Transverse colon (tissue), 4 donors: ENCODE results near the gene ITGA3. TPM values are rescaled to one million over a fixed set of nuclear protein-coding genes. Genes with fewer than 3 reads are reported as not detected.

Experiments
- DNase-seq: peaks from one replicate; pipeline ENCODE4 v3.0.0-alpha.2; 2019
- H3K27ac ChIP-seq, 4 donors: fragments of 200-600 bp; sonication (generic); 2 replicates each; pipeline ENCODE4 v1.5.1; 2016 to 2018; ENCODE audit warnings: inconsistent platforms in 4 of 4
- H3K27me3 ChIP-seq: fragments of 200-600 bp; sonication (generic); 2 replicates; pipeline ENCODE4 v1.5.1; 2017; ENCODE audit warnings: inconsistent platforms
- H3K36me3 ChIP-seq, 4 donors: fragments of 200-600 bp; sonication (generic); 2 replicates each; pipeline ENCODE4 v1.5.1; 2017 to 2019; ENCODE audit warnings: inconsistent platforms in 4 of 4
- H3K4me1 ChIP-seq, 4 donors: fragments of 200-600 bp; sonication (generic); 2 replicates each; pipeline ENCODE4 v1.5.1; 2017 to 2020; ENCODE audit warnings: inconsistent platforms in 4 of 4
- H3K4me3 ChIP-seq, 4 donors: fragments of 200-600 bp; sonication (generic); 1 replicate in 1 of 4; 2 replicates in 3 of 4; pipeline versions ENCODE4 v1.5.1 to v1.6.1; 2017 to 2019; ENCODE audit warnings: inconsistent platforms in 4 of 4
- H3K9me3 ChIP-seq, 2 donors: fragments of 200-600 bp; sonication (generic); 2 replicates each; pipeline ENCODE4 v1.5.1; 2017 to 2019; ENCODE audit warnings: inconsistent platforms in 2 of 2
- EP300 ChIP-seq: sonication (generic); formaldehyde crosslinking; IDR thresholded peaks from one replicate; pipeline ENCODE4 v1.6.1; 2017; ENCODE audit warnings: antibody characterized with exemption, low read depth
- POLR2A ChIP-seq: fragments of 450-650 bp; IDR thresholded peaks from one replicate; pipeline ENCODE4 v1.6.1; 2016; ENCODE audit warnings: antibody characterized with exemption, mild to moderate bottlenecking, moderate library complexity
- POLR2AphosphoS5 ChIP-seq, 3 donors: sonication (generic); formaldehyde crosslinking; IDR thresholded peaks; one replicate each; pipeline ENCODE4 v1.6.1; 2016; ENCODE audit warnings: antibody characterized with exemption in 3 of 3
- whole genome bisulfite sequencing, 2 donors: methylation state at CpG; one replicate each; pipeline ENCODE4 v1.1.5; 2018; ENCODE audit warnings: low coverage in 1 of 2; 5-methylcytosine and 5-hydroxymethylcytosine counted together
- in situ Hi-C, 4 donors: fragments of 200-750 bp; cut with MboI; loops; one replicate each; pipeline versions ENCODE4 v1.15.0 to v1.15.1; 2017; ENCODE audit warnings: low sequenced_read_pairs in 3 of 4, low pct_ligation_motif_present in 1 of 4, low pct_unique_long_range_greater_than_20kb in 1 of 4
- intact Hi-C: fragments of 100-400 bp; cut with DNase I; formaldehyde crosslinking; loops from one replicate; pipeline ENCODE4 v1.15.1; 2023; ENCODE audit warnings: low total_unique reads
- total RNA-seq, 4 donors: library from RNA; depleted of rRNA; stranded (reverse); fragments of >200 nt; gene quantifications; one replicate each; pipeline ENCODE4 v1.1.0, GENCODE V29; 2016
- TF ChIP-seq, protein P1 (sequence below), 5 experiments: fragments of 200-600 bp in 3 of 5; fragments of 450-650 bp in 2 of 5; sonication (generic) in 3 of 5; IDR thresholded peaks; 1 replicate in 2 of 5; 2 replicates in 3 of 5; pipeline ENCODE4 v1.5.1; 2016 to 2017; ENCODE audit warnings: antibody characterized with exemption in 5 of 5, inconsistent platforms in 3 of 5, mild to moderate bottlenecking in 2 of 5, moderate library complexity in 1 of 5

Gene ITGA3
- total RNA-seq, 4 donors from 2014 or later, result 147 to 294 (median 171) TPM

DNA sequence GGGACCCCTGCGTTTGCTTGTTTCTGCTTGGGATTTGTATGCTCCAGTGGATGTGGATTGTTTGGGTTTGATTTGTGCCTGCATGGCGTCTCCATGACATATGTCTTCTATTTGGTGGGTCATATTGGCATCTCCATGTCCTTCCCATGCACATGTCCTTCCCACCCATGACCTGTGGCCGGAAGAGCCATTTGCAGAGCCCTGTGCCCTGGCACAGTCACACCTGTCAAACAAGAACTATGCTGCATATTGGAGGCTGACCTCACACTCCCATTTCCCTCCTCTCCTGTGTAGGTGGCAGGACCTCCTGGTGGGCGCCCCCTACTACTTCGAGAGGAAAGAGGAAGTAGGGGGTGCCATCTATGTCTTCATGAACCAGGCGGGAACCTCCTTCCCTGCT is 15.8 kb downstream of the ITGA3 start:
- 92 to 100% methylated on average over 1 to 6 of the region's 6 CpGs for WGBS, 2 donors
- Histone ChIP-seq H3K4me1 (no peaks in the 10 kb centered on the region), H3K4me3 (no peak overlapping the region), H3K36me3 (peaks cover 0 to 40% (median 8%) of the 10 kb centered on the region in 4 donors), H3K27me3 (no peaks in the 10 kb centered on the region), H3K9me3 (no peaks in the 10 kb centered on the region), H3K27ac (no peak overlapping the region)
- DNase-seq, result no peak
- TF ChIP-seq POLR2AphosphoS5 (IDR thresholded peaks at IDR 0.05) (no peak), EP300 (no peak), POLR2A (no peak)
- TF ChIP-seq, protein P1, sequence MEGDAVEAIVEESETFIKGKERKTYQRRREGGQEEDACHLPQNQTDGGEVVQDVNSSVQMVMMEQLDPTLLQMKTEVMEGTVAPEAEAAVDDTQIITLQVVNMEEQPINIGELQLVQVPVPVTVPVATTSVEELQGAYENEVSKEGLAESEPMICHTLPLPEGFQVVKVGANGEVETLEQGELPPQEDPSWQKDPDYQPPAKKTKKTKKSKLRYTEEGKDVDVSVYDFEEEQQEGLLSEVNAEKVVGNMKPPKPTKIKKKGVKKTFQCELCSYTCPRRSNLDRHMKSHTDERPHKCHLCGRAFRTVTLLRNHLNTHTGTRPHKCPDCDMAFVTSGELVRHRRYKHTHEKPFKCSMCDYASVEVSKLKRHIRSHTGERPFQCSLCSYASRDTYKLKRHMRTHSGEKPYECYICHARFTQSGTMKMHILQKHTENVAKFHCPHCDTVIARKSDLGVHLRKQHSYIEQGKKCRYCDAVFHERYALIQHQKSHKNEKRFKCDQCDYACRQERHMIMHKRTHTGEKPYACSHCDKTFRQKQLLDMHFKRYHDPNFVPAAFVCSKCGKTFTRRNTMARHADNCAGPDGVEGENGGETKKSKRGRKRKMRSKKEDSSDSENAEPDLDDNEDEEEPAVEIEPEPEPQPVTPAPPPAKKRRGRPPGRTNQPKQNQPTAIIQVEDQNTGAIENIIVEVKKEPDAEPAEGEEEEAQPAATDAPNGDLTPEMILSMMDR (IDR thresholded peaks at IDR 0.05), result no peak
- in situ Hi-C loops (no loop called here), intact Hi-C loops (loop anchor here (10.0 kb wide), 1 partner anchor 207 kb away; no protein-coding TSS in a partner anchor)

DNA sequence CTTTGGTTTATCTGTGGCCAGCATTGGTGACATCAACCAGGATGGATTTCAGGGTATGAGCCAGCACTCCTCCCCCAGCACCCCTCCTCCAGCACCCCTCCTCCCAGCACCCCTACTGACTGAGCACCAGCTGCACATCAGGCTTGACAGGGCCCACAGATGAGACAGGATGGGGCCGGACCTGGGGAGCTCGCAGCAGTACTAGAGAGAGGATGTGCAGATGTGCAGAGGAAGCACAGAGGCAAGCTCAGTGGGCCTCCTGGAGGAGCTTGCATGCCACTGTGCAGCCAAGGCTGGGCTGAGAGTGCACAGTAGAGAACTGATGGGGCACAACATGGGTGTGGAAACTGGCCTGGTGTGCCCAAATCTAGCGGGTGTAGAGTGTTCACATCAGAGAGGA is 16.2 kb downstream of the ITGA3 start:
- Histone ChIP-seq H3K9me3 (no peaks in the 10 kb centered on the region), H3K27ac (no peak overlapping the region), H3K4me3 (no peak overlapping the region), H3K36me3 (peaks cover 0 to 44% (median 8%) of the 10 kb centered on the region in 4 donors), H3K4me1 (no peaks in the 10 kb centered on the region), H3K27me3 (no peaks in the 10 kb centered on the region)
- no peak for DNase-seq
- in situ Hi-C loops, result no loop called here
- intact Hi-C loops, result loop anchor here (10.0 kb wide), 1 partner anchor 207 kb away; no protein-coding TSS in a partner anchor
- WGBS, 2 donors, result 81 to 100% methylated on average over 1 to 3 of the region's 3 CpGs
- TF ChIP-seq, protein P1 (IDR thresholded peaks at IDR 0.05), result no peak
- no peak for TF ChIP-seq EP300
- TF ChIP-seq POLR2AphosphoS5 (IDR thresholded peaks at IDR 0.05), result no peak
- no peak for TF ChIP-seq POLR2A

DNA sequence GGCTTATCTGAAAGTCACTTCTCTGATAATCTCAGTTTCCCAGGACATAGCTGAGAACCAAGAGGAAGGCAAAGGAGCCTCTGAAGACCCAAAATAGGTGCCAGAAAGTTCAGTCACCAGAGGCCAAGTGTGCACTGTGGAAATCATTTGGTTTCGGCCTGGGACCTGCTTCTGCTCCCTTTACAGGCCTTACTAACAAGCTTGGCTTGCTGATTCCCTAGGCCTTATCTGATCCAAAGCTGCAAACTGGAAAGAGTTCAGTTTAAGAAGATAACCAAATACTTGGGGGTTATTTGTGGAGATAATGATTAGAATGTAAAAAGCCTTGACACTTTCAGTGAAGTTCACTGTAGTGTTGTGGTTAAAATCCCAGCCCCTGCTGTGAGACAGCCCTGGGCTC is 17.0 kb downstream of the ITGA3 start:
- DNase-seq, result no peak
- Histone ChIP-seq H3K27ac (no peak overlapping the region), H3K4me1 (no peaks in the 10 kb centered on the region), H3K9me3 (no peaks in the 10 kb centered on the region), H3K4me3 (no peak overlapping the region), H3K27me3 (no peaks in the 10 kb centered on the region), H3K36me3 (peaks cover 0 to 52% (median 8%) of the 10 kb centered on the region in 4 donors)
- in situ Hi-C loops, result no loop called here
- WGBS, 2 donors, result 100% methylated on average over 1 of the region's 1 CpG; no CpG with 5 or more reads in 1 of the 2 donors
- intact Hi-C loops, result loop anchor here (10.0 kb wide), 1 partner anchor 208 kb away; no protein-coding TSS in a partner anchor
- TF ChIP-seq EP300 (no peak), POLR2AphosphoS5 (IDR thresholded peaks at IDR 0.05) (no peak), POLR2A (no peak)
- TF ChIP-seq, protein P1 (IDR thresholded peaks at IDR 0.05), result no peak

DNA sequence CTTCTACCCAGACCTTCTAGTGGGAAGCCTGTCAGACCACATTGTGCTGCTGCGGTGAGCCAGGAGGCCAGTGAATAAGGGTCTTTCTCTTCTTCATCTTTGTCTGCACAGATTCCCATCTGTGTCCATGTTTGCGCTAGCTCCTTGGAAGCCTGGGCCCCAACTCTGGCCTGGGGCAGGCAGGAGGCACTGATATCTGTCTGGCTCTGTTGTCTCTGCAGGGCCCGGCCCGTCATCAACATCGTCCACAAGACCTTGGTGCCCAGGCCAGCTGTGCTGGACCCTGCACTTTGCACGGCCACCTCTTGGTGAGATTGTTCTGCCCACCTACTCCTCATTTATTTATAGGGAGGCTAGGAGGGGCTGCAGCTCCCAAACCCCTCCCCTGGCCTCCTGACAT is 18.3 kb downstream of the ITGA3 start:
- Histone ChIP-seq H3K27ac (no peak overlapping the region), H3K27me3 (no peaks in the 10 kb centered on the region), H3K4me3 (no peak overlapping the region), H3K9me3 (no peaks in the 10 kb centered on the region), H3K4me1 (no peaks in the 10 kb centered on the region), H3K36me3 (peaks cover 0 to 55% (median 8%) of the 10 kb centered on the region in 4 donors)
- intact Hi-C loops (loop anchor here (10.0 kb wide), 1 partner anchor 209 kb away; no protein-coding TSS in a partner anchor), in situ Hi-C loops (no loop called here)
- TF ChIP-seq EP300, result no peak
- TF ChIP-seq POLR2A, result no peak
- TF ChIP-seq, protein P1 (IDR thresholded peaks at IDR 0.05), result no peak
- no peak for TF ChIP-seq POLR2AphosphoS5 (IDR thresholded peaks at IDR 0.05)
- DNase-seq, result no peak
- WGBS, 2 donors, result 95 to 96% methylated on average over 5 to 6 of the region's 6 CpGs
